HG03558 (cell line): ENCODE results near the gene ATP6V1B1.
"Not testable (repeated sequence)": the region's sequence is repeated elsewhere in the genome, so short reads cannot be mapped to it uniquely, and the experiment has no call there.

Experiments used
- ATAC-seq: cut with Tn5 transposase; IDR thresholded peaks from one replicate; pipeline ENCODE4 v1.9.1; 2021; ENCODE audit warnings: moderate number of reproducible peaks; ENCODE audit not compliant: unreplicated experiment; ENCODE audit errors: extremely low read depth

ATP6V1B1 gene

GRCh38 chr2:70985283-70985688 lies 49.6 kb downstream of the ATP6V1B1 start:
- ATAC-seq: no peak

DNA sequence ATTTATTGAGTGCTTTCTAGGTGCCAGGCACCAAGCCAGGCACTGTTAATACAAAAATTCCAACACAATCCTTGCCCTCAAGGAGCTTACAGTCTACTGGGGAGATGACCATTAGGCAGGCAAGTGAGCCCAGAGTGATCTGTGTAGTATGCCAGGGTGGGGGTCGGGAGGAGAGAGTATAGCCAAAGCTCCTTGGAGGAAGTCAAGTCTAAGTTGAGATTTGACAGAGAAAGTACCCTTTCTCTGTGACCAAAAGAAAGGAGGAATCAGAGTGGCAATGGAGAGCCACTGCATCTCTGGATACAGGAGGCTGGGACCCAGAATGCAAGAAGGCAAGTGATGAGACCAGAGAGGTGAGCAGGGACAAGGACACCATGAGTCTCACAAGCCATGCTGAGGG lies 50.3 kb downstream of the ATP6V1B1 start:
- ATAC-seq: no peak

DNA sequence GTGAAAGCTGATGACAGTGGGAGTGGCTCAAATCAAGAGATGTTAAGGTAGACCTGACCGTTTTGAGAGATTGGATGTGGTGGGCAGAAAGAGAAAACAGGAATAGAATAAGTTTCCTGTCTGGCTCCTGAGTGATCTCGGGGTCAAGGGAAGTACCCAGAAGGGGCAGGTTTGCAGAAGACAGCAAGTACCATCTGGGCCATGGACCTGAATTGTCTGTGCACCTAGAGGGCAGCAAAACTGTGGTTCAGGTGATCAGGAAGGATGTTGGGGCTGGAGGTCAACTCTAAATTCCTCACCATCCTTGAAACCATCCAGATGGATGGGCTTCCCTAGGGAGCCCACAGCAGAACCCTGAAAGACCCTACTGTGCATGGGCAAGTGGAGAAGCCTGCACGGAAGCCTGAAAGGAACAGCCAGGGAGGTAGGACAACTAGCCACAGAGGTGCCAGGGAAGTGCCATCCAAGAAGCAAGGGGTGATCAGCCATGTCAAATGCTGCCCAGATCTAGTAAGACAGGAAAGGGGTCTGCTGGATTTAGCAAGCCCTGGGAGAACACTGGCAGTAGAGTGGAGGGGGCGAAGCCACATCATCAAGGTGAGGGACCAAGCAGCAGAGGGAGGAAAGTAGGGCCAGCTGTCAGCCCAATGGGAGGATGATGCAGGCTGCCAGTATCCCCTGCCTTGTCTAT lies 50.9 kb downstream of the ATP6V1B1 start:
- ATAC-seq: no peak

DNA sequence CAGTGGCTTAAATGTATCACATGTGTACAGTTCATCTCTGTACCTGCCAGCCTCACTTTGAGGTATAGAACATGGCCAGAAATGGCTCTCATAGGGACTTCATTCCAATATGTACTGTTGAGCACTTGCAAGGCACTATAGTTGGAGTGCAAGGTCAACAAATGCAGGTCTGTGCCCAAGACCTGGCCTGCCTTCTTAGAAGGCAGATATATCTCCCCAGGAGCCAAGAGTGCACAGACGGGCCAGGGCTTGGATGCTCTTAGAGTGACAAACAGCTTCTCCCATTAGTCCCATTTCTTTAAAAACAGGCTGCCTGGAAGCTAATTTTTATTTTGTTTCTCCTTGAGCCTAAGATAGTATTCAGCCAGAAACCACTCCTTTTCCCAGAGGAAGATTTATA lies 51.7 kb downstream of the ATP6V1B1 start:
- no peak for ATAC-seq

GRCh38 chr2:70988151-70988550 lies 52.5 kb downstream of the ATP6V1B1 start:
- ATAC-seq: no peak

- ATAC-seq: no peak
Observed at GRCh38 chr2:70988726-70989648, 53.3 kb downstream of the ATP6V1B1 start.

- no peak for ATAC-seq
Observed at GRCh38 chr2:70990216-70990615, 54.5 kb downstream of the ATP6V1B1 start.

DNA sequence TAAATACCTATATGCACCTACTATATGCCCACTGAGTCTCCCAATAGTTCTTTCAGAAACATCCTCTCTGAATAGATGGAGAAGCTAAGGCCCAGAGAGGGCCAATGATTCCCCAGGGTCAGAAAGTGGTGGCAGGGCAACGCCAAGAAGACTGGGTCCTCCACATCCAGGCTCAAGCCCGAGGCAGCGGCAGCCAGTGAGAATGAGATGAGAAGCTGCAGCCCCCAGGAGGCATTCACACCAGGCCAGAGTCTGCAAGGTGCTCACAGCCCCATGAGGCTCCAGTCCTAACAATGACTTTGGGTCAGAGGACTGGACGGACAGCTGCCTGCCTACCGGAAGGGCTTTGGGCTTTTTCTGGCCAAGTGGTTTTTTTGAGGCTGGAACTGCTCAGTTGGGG lies 55.4 kb downstream of the ATP6V1B1 start:
- no peak for ATAC-seq

DNA sequence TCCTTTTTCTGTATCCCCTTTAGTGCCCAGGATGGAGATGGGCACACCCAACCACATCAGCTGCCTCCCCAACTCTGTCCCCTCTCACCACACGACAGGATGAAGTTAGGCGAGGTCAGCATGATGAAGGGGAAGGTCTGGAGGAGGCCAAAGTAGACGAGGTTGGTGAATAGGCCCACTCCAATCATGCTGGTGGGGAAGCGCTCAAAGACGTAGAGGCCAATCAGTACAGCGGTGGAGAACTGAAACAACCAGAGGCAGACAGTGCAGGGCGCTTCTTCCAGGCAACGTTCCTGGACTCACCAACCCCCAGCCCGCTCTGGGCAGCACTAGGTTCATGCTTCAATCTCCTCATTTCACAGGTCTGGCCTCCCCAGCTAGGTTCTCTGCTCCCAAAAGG lies 56.0 kb downstream of the ATP6V1B1 start:
- ATAC-seq: no peak

DNA sequence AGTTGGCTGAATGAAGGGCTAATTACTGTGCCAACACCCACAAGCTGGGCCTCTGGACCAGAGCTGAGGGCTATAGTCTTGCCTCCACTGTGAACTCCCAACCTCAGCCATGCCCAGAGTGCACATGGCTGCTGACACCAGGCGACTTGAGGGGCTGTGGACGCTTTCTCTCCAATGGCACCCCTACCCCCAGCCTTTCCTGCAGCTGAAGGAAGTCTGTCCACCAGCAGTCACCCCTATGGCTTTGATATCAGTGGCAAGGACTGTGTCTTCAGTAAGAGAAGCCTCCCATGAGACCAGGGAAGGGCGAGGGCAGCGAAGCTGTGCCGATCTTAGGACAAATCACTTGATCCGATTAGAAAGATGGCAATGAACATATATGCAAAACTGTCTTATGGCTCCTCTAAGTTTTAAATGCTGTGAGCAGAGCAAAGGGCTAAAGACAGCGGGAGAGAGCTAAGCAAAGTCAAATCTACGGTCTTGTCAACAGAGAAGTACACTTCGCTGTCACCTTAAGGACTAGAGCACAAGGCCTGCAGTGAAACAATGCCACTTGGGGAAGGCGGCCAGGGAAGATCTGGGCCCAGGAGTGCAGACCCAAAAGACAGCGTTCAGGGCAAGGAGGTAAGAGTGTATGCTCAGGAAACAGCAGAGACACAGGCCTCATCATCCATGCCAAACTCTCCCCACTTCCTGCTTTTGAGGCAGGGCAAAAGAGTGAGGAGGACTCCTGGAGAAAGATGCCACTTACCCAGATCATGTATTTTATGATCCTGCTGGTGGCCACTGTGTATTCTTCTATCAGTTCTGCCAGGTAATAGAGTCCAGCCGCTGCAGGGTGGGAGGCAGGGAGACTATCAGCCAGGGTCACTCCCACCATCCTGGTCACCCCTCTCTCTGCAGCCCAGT lies 57.5 kb downstream of the ATP6V1B1 start:
- ATAC-seq: no peak

DNA sequence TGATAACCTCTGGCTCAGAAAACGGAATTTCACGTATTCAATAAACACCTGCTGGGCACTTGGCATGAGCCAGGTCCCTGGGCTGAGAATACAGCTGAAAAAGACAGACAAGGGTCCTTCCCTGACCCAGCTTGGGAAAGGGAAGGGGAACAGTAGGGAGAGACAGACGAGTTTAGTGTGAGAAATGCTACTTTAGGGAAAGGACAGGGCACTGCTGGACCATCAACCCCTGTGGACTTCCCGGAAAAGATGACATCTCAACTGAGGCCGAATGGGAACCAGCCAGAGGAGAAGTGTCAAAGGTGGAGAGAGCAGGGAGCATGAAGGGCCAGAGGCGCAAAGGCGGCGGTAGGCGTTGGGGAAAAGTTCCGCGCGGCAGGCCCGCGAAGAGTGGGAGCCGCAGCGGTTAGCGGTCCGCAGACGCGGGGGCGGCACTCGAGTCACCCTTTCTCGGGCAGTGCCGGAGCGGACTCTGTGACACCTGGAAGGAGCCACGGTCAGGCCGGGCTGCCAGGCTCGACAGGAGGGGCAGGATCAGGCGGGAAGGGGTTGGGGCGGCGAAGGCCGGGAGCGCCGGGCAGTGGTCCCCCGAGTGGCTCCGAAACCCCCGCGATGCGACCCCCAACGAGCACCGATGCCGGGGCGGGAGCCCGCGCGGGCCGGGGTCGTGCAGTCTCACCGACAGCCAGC lies 58.5 kb downstream of the ATP6V1B1 start:
- ATAC-seq: no peak

DNA sequence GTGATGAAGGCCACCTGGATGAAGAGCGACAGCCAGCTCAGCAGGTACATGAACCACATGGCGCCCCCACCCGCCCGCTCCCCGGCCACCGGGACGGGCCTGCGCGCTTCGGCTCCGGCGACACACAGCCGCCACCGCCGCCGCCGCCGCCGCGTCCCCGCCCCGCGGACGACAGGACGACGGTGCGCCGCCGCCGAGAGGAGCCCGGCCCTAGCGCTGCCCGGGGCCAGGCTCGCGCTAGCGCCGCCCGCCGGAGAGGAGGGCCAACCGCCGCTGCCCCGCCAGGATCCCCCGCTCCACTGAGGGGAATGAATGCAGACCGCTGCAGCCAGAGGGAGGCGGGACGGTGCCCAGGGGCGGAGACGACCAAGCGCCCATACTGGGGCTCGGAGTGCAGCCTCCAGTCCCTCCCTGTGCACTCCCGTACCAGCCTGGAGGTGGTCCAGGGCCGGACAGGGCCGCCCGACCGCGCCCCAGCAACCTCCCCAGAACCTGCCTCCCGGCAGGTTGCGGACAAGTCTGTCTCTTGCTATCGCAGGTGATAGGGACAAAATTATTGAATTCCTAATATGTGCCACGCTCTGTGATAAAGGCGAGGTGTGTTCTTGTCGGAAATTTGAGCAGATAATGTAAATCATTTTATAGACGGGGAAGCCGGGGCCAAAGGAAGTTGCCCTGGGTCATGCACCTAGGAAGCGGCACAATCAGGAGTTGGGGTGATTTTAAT lies 59.2 kb downstream of the ATP6V1B1 start, which contains the start of gene TEX261:
TSS of gene TEX261 (minus strand) at position 175 of the 727 bp plus-strand sequence. CDS start at position 59, 116 bp downstream.
- peak; percentile 96 for ATAC-seq

- ATAC-seq: no peak
Observed at GRCh38 chr2:70995426-70995729, 59.7 kb downstream of the ATP6V1B1 start.

- ATAC-seq: not testable (repeated sequence)
Observed at GRCh38 chr2:70998885-70999284, 63.2 kb downstream of the ATP6V1B1 start.

DNA sequence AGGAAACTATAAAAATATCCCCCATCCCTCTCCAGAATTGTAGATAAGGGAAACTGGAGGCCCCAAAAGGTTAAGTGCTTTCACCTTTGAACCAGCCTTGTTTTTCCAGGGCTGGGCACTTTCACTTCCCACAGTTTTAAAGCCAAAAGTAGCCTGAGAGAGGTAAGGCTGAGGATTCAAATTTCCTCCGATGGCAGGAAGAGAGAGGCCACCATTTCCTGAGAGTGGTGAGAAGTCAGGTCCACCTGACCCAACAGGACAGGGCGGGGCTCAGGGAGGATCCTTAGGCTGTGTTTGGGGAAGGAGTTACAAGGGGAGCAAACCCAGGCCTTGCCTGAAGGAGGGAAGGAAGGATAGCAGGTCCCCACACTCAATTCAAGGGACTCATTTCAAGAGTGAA lies 63.7 kb downstream of the ATP6V1B1 start:
- no peak for ATAC-seq

GRCh38 chr2:70999931-71000330 lies 64.2 kb downstream of the ATP6V1B1 start:
- not testable (repeated sequence) for ATAC-seq

DNA sequence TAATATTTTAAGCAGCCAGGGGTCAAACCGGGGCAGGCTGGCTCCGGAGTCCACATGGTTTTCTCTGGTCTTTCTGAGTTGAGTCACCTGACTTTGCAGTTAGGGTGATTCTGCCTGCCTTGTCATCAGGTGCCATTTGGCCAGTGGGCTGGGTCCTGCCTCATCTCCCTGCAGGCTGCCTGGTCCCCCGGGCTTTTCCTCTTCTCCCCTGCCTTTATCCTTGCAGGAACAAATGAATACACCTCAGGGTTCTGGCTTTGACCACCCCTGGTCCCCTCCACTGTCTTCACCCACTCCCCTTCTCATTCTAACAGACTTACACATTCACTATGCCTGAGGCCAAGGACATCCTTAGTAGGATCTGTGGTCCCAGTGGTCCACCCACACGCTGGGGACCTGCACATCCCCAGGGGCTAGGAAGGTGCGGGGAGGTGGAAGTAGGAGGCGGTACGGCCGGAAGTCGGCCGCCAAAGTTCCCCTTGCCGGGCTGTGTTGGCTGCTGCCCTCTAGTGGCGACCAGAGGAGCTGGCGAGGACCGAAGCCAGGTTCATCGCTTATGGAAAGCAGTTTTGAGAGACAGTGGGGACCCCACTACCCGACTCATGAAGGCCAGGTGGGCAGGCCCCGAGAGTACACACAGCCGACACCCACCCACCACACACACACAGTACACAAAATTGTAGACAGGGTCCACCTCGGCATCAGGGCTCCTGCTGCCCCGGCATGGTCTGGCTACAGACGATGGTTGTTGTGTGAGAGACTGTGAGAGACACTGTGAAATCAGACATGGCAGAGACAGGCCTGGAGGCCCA lies 65.3 kb downstream of the ATP6V1B1 start:
- peak; percentile 52 for ATAC-seq

DNA sequence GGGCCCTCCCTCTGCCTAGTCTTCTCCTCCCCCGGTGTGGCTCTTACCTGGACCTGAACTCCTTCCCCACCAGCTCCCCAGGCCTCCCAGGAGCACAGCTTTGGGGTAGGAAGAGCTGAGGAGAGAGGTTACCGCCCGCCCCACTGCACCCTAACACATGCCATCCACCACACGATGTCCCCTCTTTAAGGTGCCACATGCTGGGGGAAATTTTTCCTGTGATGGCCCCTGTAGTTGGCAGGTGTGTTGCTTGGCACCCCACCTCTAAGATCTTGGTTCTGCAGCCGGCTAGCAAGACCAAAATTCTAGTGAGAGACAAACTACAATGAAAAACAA lies 65.9 kb downstream of the ATP6V1B1 start:
- ATAC-seq: no peak
